ENCODE results near the gene STRBP.

The STRBP gene

GRCh38 chr9:123090956-123091355 lies 177.4 kb downstream of the STRBP start:
- no peak for DNase-seq

DNA sequence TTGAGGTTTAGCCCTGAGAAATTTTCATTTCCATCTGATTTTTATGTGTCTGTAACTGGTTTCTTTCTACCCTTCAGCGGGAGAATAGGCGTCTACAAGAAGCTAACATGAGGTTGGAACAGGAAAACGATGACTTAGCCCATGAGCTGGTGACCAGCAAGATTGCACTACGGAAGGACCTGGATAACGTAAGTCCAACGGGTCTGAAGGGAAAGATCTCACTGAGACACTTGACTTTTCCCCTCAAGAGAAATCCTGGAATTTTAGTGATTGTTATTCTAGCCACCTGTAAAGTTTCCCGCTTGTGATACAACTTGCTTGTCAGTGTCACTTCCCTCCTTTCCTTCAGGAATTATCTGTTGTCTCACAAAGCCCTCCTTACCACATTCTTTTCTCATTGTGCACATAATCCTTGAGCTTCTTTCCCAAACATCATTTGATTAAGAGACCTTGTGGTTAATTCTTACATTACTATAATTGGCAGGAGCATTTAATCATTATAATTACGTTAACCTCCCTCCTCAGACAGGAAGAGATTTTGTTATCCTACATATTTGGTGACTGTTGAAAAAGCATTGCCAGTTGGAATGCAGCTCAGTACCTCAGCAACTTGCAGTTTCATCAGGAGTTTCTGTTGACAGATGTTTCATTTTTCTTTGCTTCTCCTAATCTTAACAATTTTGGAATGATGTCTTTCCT lies 178.0 kb downstream of the STRBP start:
- DNase-seq, result no peak

DNA sequence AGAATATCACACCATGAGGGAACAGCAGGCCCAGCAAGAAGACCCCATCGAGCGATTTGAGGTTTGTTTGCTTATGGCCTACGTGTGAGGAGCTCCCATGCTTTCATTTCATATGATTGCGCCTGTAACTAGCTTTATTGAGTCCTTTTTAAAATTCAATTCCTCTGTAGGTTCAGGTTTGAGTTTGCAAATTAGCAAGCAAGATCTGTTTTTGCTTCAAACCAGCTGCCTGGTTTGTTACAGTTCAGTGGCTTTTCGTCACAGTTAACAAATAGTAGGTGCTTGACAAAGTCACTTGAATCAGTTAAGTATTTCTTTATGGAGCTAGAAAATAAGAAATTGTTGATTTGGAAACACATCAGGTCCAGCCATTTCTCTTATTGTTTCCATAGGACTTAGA lies 178.6 kb downstream of the STRBP start:
- DNase-seq, result no peak

GRCh38 chr9:123089040-123089439 lies 179.3 kb downstream of the STRBP start:
- DNase-seq, result no peak

GRCh38 chr9:123087359-123087888 lies 181.0 kb downstream of the STRBP start:
- DNase-seq, result no peak

- DNase-seq, result no peak
Observed at GRCh38 chr9:123085916-123086315, 182.5 kb downstream of the STRBP start.

GRCh38 chr9:123084256-123084655 lies 184.1 kb downstream of the STRBP start:
- no peak for DNase-seq

DNA sequence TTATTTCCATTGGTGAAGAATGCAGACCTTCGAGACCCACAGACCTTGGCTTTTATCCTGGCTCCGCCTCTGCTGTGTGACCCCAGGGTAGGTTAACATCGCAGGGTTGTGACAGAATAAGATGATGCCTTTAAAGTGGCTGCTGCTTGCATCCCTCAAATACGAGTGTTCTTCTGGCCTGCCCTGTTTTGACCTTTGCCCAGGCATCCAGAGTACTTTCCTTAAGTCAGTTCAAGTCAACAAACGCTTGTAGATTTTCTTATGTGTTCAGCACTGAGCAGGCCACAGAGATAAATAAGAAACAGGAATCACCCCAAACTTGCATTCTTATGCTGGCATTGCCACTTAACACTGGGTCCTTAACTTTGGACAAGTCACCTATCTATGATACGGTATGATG lies 184.7 kb downstream of the STRBP start:
- DNase-seq, result no peak

DNA sequence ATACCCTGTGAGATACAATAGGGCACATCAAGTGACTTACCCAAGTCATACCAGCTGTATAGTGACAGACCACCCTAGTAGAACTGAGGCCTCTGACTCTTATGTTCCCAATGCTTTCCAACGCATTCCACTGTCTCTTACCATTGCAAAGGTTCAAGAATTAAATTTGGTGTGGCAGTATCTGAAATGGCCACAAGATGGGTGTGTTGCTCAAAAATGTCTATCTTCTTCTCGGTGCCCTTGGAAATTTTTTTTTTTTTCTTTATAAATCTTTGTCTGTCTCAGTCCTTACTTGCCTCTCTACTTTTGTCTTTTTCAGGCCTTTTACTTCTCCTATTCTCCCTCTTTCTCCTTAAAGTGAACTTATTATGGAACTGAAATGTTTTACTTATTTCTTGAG lies 186.6 kb downstream of the STRBP start:
- DNase-seq, result peak; percentile 28

- no peak for DNase-seq
Observed at GRCh38 chr9:123080444-123080843, 187.9 kb downstream of the STRBP start.

DNA sequence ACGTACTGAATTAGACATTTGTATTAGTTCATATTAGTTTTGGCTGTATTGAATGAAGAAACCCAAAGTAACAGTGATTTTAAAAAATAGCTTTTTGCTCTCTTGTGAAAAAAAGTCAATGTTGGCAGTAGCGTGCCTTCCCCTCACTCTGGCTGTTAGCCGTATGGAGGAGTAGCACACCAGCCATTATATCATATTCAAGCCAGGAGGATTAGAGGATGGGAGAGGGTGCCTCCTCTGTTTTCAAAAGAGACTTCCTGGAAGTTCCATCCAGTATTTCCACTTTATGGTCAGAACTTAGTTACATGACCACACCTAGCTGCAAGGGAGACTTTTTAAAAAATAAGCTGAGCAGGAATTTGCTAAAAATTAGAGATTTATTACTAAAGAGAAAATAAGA lies 193.8 kb downstream of the STRBP start:
- no peak for DNase-seq

- no peak for DNase-seq
Observed at GRCh38 chr9:123073991-123074422, 194.4 kb downstream of the STRBP start.

- DNase-seq, result no peak
Observed at GRCh38 chr9:123073441-123073840, 194.9 kb downstream of the STRBP start.

- no peak for DNase-seq
Observed at GRCh38 chr9:123072407-123072995, 195.9 kb downstream of the STRBP start.
